H7 (cell line): ENCODE measurements around the gene SYNPR. TPM values are rescaled to one million over a fixed set of nuclear protein-coding genes. Genes with fewer than 3 reads are reported as not detected.
A peak's percentile ranks its signal among the peaks of the same experiment; 100 is the strongest.

Experiments used
- DNase-seq: peaks from one replicate; pipeline ENCODE4 v3.0.0; 2012
- H3K27me3 ChIP-seq: 2 replicates; pipeline ENCODE4 v1.6.0; 2011; ENCODE audit warnings: mild to moderate bottlenecking, low read length; ENCODE audit not compliant: control insufficient read depth, insufficient read depth
- H3K36me3 ChIP-seq: replicated peaks from 2 replicates; pipeline ENCODE4 v1.5.1; 2011; ENCODE audit warnings: low read length; ENCODE audit not compliant: control insufficient read depth, insufficient read depth
- H3K4me3 ChIP-seq: 2 replicates; pipeline ENCODE4 v1.5.1; 2011; ENCODE audit warnings: low read depth, mild to moderate bottlenecking, control low read depth, low read length, moderate library complexity; ENCODE audit not compliant: insufficient read depth
- total RNA-seq: library from RNA; depleted of rRNA; stranded (reverse); fragments of >200 nt; shearing (Covaris generic); gene quantifications from 2 replicates; pipeline ENCODE4 v1.2.3, GENCODE V29; 2014

SYNPR gene
- total RNA-seq, 1 experiment from 2014 or later: 0.24 TPM

- Histone ChIP-seq H3K4me3 (no peak overlapping the region), H3K36me3 (no peaks in the 10 kb centered on the region), H3K27me3 (no peaks in the 10 kb centered on the region)
- DNase-seq: no peak
Observed at GRCh38 chr3:63481627-63482026, 203.5 kb downstream of the SYNPR start.

DNA sequence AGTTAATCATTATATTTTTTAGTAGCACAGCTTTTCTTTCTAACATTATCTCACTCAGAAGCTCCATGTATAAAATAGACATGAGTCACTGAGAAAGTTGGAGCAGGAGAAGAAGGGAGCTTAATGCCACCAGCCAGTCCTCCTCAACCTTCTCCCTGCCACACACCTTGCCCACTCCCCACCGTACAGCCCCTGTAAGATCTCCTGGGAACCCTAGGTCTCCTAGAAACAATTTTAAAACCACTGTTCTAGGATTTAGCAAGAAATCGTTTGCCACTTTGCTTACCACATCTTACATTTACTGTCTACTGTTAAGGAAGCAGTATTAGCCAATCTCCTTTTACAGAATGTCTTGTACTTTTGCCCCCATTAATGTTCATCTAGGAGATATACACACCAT lies 204.2 kb downstream of the SYNPR start:
- H3K4me3 ChIP-seq: no peak overlapping the region
- no peak for DNase-seq
- no peaks in the 10 kb centered on the region for H3K36me3 ChIP-seq
- H3K27me3 ChIP-seq: no peaks in the 10 kb centered on the region

DNA sequence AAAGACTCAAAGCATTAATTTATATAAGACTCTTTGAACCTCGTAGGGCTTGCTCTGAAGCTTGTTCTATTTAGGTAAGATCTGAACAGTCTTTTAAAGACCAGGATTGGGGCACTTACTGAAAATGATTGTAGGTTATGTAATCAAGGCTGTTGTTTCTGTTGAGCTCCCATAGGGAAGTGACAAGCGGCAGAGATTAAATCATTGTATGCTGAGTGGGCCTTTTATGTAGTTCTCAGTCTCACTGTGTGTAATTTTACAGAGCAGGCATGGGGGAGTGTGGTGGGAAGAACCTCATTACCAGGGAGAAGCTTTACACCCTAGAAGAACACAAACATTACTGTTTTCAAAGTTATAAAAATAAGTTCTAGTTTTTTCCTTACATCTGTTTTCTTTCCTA lies 214.4 kb downstream of the SYNPR start:
- no peak overlapping the region for H3K4me3 ChIP-seq
- no peaks in the 10 kb centered on the region for H3K36me3 ChIP-seq

DNA sequence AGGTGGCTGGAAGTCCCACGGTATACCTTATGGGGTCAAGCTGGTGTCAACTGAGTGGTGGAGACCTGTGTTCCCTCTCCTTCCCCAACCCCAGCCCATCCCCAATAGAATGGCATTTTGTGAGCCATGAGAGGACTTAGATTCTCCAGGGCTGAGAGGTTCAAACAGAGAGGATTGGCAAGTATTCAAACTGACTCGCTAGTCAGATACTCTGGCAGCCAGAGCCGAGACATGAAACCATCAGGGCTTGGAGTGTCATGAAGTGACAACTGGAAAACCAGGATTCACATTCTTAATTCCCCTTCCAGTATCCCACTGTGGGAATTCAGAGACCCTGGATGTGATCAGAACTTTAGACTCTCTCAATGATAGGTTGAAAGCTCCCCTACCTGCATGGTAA lies 215.0 kb downstream of the SYNPR start:
- Histone ChIP-seq H3K27me3 (no peaks in the 10 kb centered on the region), H3K4me3 (no peak overlapping the region), H3K36me3 (no peaks in the 10 kb centered on the region)
- no peak for DNase-seq

More for the DNA sequence above, 214.4 kb downstream of the SYNPR start:
- no peak for DNase-seq
- no peaks in the 10 kb centered on the region for H3K27me3 ChIP-seq

DNA sequence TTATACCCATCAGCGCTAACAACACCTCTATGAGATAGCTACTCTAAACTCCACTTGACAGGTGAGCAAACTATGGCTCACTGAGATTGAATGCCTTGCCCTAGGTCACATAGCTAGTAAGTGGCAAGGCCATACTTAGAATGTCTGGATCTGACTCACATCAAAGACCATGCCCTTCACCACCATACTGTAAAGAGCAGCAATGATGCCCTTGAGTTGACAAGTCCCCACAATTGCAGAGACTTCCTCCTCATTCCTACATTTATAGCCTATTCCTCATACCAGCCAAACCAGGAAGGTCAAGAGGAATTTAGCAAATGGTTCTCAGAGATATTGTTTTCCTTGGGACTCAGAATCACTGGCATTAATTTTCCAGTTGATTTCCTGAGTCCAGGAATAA lies 216.5 kb downstream of the SYNPR start:
- Histone ChIP-seq H3K4me3 (no peak overlapping the region), H3K36me3 (no peaks in the 10 kb centered on the region), H3K27me3 (no peaks in the 10 kb centered on the region)
- no peak for DNase-seq

DNA sequence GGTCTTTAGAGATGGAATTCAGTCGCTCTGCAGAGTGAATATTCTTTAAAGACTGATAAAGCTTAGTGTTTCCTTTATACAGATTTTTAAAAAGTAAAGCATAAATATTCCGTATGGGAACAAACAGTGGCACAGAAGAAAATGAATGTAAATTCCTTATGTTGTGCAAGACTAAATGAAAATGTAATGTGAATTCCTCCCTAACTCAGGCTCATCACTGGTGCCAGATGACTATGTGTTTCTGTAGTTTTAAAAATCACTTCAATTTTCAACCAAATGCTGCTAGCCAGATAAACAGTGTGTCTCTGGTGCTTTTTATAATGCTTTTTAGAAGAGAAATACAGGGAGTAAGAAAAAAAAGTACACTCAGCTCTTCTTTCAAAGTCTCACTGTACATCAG lies 219.5 kb downstream of the SYNPR start:
- no peak for DNase-seq
- no peaks in the 10 kb centered on the region for H3K27me3 ChIP-seq
- H3K4me3 ChIP-seq: no peak overlapping the region
- H3K36me3 ChIP-seq: no peaks in the 10 kb centered on the region

DNA sequence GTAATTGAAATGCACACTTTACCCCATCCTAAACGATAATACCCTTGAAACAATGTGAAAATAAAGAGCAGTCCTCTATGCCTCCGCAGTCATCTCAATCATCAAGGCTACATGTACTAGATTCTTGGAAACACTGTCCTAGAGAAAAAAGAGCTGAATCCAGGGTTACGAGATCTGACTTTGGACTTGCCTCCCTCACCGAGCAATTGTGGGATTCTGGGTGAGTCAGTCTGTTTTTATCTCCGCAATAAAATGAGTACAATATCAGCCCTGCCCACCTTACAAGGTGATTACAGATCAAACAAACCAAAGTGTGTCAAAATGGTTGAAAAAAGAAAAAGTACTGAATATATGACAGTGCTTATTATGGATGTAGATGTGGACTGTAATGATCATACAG lies 222.1 kb downstream of the SYNPR start:
- Histone ChIP-seq H3K4me3 (no peak overlapping the region), H3K27me3 (no peaks in the 10 kb centered on the region), H3K36me3 (no peaks in the 10 kb centered on the region)
- DNase-seq: no peak

- no peaks in the 10 kb centered on the region for H3K36me3 ChIP-seq
- no peak overlapping the region for H3K4me3 ChIP-seq
- no peaks in the 10 kb centered on the region for H3K27me3 ChIP-seq
Observed at GRCh38 chr3:63508305-63508704, 230.2 kb downstream of the SYNPR start.

DNA sequence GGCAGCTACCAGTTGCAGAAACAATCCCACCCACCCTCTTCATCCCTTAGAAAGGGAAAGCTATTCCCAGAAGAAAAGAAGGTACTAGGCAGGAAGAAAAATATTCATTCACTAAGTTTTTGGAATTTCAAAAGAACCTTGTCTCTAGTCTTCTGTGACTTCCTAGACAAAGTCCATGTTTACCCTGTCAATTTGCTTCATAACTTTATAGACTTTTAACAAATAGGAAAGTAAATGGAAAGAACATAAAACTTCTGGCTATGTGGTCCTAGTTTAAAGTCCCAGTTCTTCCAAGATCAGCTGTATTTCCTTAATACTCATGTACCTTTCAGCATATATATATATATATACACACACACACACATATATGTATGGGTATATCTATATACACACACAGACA lies 230.7 kb downstream of the SYNPR start:
- no peaks in the 10 kb centered on the region for H3K27me3 ChIP-seq
- H3K4me3 ChIP-seq: no peak overlapping the region
- H3K36me3 ChIP-seq: no peaks in the 10 kb centered on the region
- no peak for DNase-seq

More at GRCh38 chr3:63508305-63508704, 230.2 kb downstream of the SYNPR start:
- no peak for DNase-seq

DNA sequence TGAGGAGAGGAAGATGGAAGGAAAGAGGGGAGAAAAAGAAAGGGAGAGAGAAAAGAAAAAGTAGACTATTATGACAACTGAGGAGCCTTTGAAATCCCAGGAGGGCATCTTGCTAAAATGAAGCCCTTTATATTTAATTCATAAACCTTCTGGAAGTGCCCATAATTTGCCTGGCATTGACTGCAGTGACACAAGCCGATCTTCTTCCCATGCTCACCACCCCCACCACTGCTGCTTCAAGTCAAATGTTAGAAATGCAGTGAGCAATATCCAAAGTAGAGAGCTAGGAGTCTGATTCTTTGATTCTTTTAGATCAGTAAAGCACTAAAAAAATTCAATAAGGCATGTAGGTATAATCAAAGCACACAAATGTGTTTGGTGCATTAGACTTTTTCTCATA lies 235.7 kb downstream of the SYNPR start:
- DNase-seq: no peak
- H3K36me3 ChIP-seq: no peaks in the 10 kb centered on the region
- H3K27me3 ChIP-seq: no peaks in the 10 kb centered on the region
- H3K4me3 ChIP-seq: no peak overlapping the region

DNA sequence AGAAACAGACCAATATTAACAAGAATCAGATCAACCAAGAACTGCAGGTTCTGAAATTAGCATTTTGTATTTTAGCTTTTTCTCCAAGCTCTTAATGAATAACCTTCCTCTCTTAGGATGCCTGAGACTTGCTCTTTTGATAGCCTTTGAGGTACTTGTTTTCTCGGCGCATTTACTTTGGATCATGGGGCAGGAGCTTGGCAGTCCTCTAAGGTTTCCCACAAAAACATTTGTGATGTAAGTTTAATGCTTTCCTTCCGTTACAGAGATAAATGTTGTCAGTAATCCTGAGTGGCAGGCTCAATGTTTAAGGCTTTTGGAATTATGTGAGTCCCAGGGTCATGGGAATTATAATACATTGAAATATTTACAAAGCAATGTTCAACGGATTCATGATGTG lies 236.6 kb downstream of the SYNPR start:
- Histone ChIP-seq H3K36me3 (no peaks in the 10 kb centered on the region), H3K4me3 (no peak overlapping the region), H3K27me3 (no peaks in the 10 kb centered on the region)
- DNase-seq: no peak

DNA sequence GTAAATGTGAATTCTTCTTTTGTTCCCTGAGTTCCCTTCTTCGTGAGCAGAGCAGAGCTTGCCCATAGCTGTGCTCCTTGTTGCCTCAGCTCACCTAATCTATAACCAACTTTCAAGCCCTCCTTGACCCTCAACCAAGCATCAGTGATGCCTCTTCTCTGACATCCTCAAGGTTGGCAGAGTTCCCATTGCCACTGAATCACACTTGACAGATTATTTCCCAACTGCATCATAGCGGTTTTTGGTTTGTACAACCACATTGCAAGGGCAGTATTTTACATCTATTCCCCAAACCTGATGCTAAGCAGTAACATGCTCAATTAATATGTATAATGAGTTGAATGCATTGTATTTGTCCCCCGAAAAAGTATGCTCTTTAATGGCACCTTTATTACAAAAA lies 241.3 kb downstream of the SYNPR start:
- no peak for DNase-seq
- Histone ChIP-seq H3K36me3 (no peaks in the 10 kb centered on the region), H3K27me3 (no peaks in the 10 kb centered on the region), H3K4me3 (no peak overlapping the region)

DNA sequence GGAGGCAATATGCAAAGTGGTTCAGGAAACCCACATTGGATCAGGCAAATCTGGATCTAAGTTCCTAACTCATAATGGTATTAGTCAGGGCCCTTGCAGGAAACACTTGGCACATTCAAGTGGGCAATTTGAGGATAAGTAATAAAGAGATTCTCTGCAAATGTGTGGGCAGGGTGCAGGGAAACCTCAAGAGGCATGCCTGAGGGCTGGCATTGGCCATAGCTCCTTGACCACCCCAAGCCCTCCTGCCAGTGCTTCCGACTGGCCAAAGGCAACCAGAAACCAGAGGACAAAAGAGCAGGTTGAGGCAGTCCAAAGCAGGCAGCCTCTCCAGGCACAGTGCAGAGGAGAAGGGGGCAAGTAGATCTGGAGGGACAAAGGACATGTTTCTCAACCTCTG lies 243.5 kb downstream of the SYNPR start:
- Histone ChIP-seq H3K4me3 (no peak overlapping the region), H3K36me3 (no peaks in the 10 kb centered on the region), H3K27me3 (no peaks in the 10 kb centered on the region)
- no peak for DNase-seq

DNA sequence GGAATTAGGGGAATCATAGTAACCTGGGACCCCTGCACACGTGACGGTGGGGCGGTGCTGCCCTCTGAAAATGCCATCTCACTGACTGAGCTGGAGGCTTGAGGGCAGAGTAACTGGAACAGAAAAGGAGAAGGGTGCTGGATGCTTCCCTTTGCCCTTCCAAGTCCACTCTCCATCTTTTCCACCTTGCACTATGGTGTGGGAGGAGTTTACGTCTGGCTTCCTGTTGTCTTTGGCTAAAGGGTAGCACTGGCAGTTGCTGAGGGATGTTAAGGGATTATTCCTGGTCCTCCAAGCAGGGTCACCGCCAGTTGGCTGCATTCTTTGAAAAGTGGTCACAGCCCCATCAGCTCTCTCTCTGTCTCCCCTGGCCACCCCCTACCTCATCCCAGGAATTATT lies 245.0 kb downstream of the SYNPR start:
- peak; percentile 15 for DNase-seq
- no peak overlapping the region for H3K4me3 ChIP-seq

DNA sequence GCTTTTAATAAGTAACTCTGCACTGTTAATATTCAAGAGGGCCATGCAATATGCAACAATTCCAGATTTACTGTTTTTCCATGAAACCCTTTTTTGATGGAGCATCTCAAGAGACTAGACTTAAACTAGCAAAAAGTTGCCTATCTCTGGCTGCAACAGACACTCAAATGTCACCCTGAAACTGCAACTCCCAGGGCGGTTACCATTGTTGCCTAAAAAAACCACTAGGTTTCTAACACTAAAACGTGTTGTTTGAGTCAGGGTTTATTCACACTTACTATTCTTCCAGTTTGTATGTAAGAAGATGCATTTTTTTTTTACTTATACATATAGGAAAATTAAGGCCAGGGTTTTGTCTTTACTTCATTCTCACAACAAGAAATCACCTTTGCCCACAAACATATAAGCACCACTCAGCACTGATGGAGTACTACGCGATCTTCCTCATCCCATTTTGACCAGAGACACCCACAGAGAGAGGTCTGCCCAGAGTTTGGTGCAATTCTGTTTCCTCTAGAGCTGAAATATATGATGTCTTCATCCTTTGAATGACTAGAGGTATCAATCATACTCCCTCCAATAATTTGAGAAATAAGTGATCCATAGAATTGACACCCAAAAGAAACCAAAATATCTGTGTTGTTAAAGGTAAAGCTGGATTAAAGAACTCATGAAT lies 250.4 kb downstream of the SYNPR start:
- no peak overlapping the region for H3K4me3 ChIP-seq
- H3K27me3 ChIP-seq: no peaks in the 10 kb centered on the region
- no peak for DNase-seq
- no peaks in the 10 kb centered on the region for H3K36me3 ChIP-seq

More for the DNA sequence above, 245.0 kb downstream of the SYNPR start:
- Histone ChIP-seq H3K36me3 (no peaks in the 10 kb centered on the region), H3K27me3 (no peaks in the 10 kb centered on the region)

DNA sequence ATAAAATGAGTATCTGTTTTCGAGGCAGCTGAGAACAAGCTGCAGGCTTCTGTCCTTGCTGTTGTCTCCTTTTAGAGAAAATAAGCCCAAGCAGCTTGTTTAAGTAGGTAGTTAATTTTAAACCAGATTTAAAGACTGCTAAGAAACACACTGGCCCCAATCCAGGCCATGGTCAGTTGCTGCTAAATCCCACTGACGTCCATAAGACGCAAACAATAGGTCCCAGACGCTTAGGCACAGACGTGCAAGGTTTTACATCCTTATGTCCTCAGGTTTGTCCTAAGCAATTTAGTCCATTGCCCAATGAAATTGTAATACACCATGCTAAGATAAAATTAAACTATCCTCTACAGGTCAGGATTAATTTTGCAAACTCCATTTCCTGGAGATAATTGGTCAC lies 254.4 kb downstream of the SYNPR start:
- H3K36me3 ChIP-seq: no peaks in the 10 kb centered on the region; the same call in 1 of the 2 replicates
- no peak for DNase-seq
- H3K27me3 ChIP-seq: no peaks in the 10 kb centered on the region
- H3K4me3 ChIP-seq: no peak overlapping the region
